ENCODE measurements around the gene RENBP. TPM values are rescaled to one million over a fixed set of nuclear protein-coding genes. Genes with fewer than 3 reads are reported as not detected.

Gene RENBP
- total and polyA plus RNA-seq, 9 of the 15 experiments (the other 6 are each of a cell fraction or from before 2014, with no cell fraction given): 0.07 to 14.8 (median 10.6) TPM; not detected in 1

DNA sequence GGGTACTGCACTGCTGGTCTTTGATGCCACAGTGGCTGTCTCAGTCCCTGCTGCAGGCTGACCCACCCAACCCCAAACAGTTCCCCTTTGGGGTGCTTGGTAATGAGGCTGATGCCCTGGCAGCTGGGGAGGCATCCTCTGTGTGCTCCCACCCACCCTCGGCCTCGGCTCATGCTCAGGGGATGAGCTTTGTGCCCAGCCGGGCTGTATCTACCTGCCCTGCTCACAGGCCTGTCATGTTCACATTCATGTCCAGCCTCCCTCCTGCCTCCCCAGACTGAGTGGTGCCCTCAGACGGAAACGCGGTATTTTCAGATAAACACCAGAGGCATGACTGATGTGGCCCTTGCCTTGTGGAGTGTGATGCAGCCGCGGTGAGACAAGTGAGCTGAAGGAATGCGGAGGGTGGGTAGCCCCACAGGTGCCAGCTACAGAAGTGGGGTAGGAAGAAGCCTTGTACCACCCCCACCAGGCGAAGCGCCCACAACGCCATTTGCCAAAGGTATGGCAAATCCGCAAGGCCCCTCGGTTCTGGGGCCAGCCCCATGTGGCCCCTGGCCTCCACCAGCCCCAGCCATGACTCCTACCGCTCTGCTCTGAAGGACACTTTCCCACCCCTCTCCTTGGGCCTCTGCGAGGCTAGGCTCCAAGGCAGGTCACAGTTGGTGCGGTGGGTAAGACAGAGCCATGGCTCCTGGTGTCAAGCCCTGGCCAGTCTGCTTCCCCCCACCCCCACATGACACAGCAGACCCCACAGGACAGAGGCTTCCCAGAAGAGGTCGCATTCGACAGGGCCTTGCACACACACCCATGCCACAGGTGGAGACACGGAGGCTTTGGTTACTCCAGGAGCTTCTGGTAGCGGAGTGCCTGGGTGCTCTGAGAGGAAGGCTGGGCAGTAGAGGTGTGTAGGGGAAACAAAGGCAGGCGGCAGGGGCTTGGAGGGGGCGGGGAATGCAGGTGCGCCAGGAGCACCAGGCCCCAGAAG lies 1.8 kb upstream of the RENBP start:
- Histone ChIP-seq H3K79me2 (ENCODE audit: control insufficient read depth, insufficient read depth, low read length) (peaks cover 7% of the 10 kb centered on the region; the same call in 2 of the 3 replicates), H3K36me3 (ENCODE audit: control insufficient read depth, insufficient read depth, low read length) (peaks cover 42% of the 10 kb centered on the region; the same call in 2 of the 3 replicates), H4K20me1 (replicated peaks; ENCODE audit: control insufficient read depth, insufficient read depth, low read length) (no peaks in the 10 kb centered on the region), H3K27me3 (ENCODE audit: control insufficient read depth in 2 of 2, insufficient read depth in 2 of 2, low read length in 2 of 2) (no peaks in the 10 kb centered on the region), H3K4me3 (no peak overlapping the region), H3K4me1 (replicated peaks in 1 of 2; ENCODE audit: control insufficient read depth in 2 of 2, insufficient read depth in 2 of 2, low read length in 2 of 2) (peaks cover 14 to 78% of the 10 kb centered on the region in 2 experiments), H3K9me1 (ENCODE audit: control insufficient read depth, insufficient read depth, low read length) (no peaks in the 10 kb centered on the region), H3K4me2 (ENCODE audit: insufficient read depth, low read length) (no peak overlapping the region), H3K27ac (ENCODE audit: extremely low read depth, low read depth, low read length) (no peak overlapping the region), H2AFZ (ENCODE audit: low read depth, low read length) (no peak overlapping the region), H3K9ac (ENCODE audit: insufficient read depth in 1 of 2, low read depth in 2 of 2, low read length in 2 of 2) (peak overlapping the region in 1 of 2 experiments; percentile 75; a peak in 2 of 4 replicates), H3K9me3 (replicated peaks; ENCODE audit: control insufficient read depth, insufficient read depth, low read depth, low read length) (no peaks in the 10 kb centered on the region)
- TF ChIP-seq SUPT5H (IDR thresholded peaks at IDR 0.05) (peak; percentile 42; the same call in 1 of the 2 replicates), POLR2G (IDR thresholded peaks at IDR 0.05; ENCODE audit: low read depth, low read length) (peak; percentile 71), RBFOX2 (IDR thresholded peaks at IDR 0.05; ENCODE audit: low read depth, low read length) (peak; percentile 26; the same call in 1 of the 2 replicates), IRF2 (CRISPR knock-in tag; IDR thresholded peaks at IDR 0.05) (no peak), MYNN (IDR thresholded peaks at IDR 0.05) (no peak), MYNN (CRISPR knock-in tag; IDR thresholded peaks at IDR 0.05) (no peak), GATA2 (CRISPR knock-in tag; IDR thresholded peaks at IDR 0.05) (no peak), ZZZ3 (IDR thresholded peaks at IDR 0.05) (no peak), POLR2AphosphoS5 (IDR thresholded peaks at IDR 0.05; ENCODE audit: control insufficient read depth, insufficient read depth, low read depth, low read length) (peak; percentile 21; the same call in 1 of the 2 replicates)
- BruUV-seq (replicated peaks): no TSS peak
- no peak for FAIRE-seq
- ChIA-PET POLR2A (interaction anchor here (0.7 to 2.0 kb wide), 8 partner anchors 10 to 72 kb away, joined by 3 to 17 read pairs (median 4); partner anchors contain the start of gene TMEM187), CTCF (ENCODE audit: low intra/inter-chr PET ratio) (interaction anchor here (1.0 to 1.2 kb wide), 2 partner anchors 74 to 1004 kb away, joined by 5 to 6 read pairs; no protein-coding TSS in a partner anchor)
- intact Hi-C loops (cut with micrococcal nuclease) (loop anchor here (2.0 kb wide), 1 partner anchor 181 kb away; the partner anchor contains the start of gene PLXNB3), in situ Hi-C loops (cut with MboI) (no loop called here)
- ATAC-seq: no peak
- WGBS (ENCODE audit: insufficient coverage, low coverage, missing lambda C conversion rate): 86% methylated on average over 13 of the region's 24 CpGs
- no peak for DNase-seq (ENCODE audit: extremely low read depth in 1 of 4, low spot score in 3 of 4)
